ENCODE measurements around the gene RASGRF2. TPM values are rescaled to one million over a fixed set of nuclear protein-coding genes. Genes with fewer than 3 reads are reported as not detected.

The RASGRF2 gene
- polyA plus RNA-seq, 1 donor from 2014 or later: 0.42 TPM

GRCh38 chr5:81234801-81235200 lies 274.6 kb downstream of the RASGRF2 start:
- Histone ChIP-seq H3F3A (ENCODE audit: insufficient read depth, low read length, poor library complexity, severe bottlenecking) (no peaks in the 10 kb centered on the region), H3K9me2 (ENCODE audit: insufficient read depth, low read length) (no peaks in the 10 kb centered on the region), H3K79me2 (replicated peaks; ENCODE audit: insufficient read depth, low read length) (no peaks in the 10 kb centered on the region), H3K27me3 (ENCODE audit: insufficient read depth, low read depth, low read length) (no peaks in the 10 kb centered on the region), H3K27ac (ENCODE audit: low read length) (no peak overlapping the region), H3K9me3 (ENCODE audit: low read length) (no peaks in the 10 kb centered on the region), H3K9ac (ENCODE audit: low read length) (no peak overlapping the region), H4K20me1 (ENCODE audit: insufficient read depth) (no peaks in the 10 kb centered on the region), H3K4me2 (ENCODE audit: low read length) (no peak overlapping the region), H2AFZ (ENCODE audit: low read depth, low read length) (no peak overlapping the region), H3K36me3 (ENCODE audit: insufficient read depth, low read length) (no peaks in the 10 kb centered on the region), H3K4me3 (ENCODE audit: low read length) (no peak overlapping the region)
- TF ChIP-seq EZH2 (IDR thresholded peaks at IDR 0.05; ENCODE audit: borderline replicate concordance, insufficient read depth, low read length, poor library complexity, severe bottlenecking) (no peak), SMC3 (conservative IDR thresholded peaks at IDR 0.05; ENCODE audit: poor library complexity) (no peak), MXI1 (conservative IDR thresholded peaks at IDR 0.05; ENCODE audit: poor library complexity, severe bottlenecking) (no peak), RAD21 (conservative IDR thresholded peaks at IDR 0.05) (no peak), TAF1 (IDR thresholded peaks at IDR 0.05; ENCODE audit: low read depth) (no peak), POLR2AphosphoS5 (IDR thresholded peaks at IDR 0.05) (no peak), REST (IDR thresholded peaks at IDR 0.05; ENCODE audit: borderline replicate concordance) (no peak), EP300 (conservative IDR thresholded peaks at IDR 0.05; ENCODE audit: poor library complexity, severe bottlenecking) (no peak)
- TF ChIP-seq, protein P1, sequence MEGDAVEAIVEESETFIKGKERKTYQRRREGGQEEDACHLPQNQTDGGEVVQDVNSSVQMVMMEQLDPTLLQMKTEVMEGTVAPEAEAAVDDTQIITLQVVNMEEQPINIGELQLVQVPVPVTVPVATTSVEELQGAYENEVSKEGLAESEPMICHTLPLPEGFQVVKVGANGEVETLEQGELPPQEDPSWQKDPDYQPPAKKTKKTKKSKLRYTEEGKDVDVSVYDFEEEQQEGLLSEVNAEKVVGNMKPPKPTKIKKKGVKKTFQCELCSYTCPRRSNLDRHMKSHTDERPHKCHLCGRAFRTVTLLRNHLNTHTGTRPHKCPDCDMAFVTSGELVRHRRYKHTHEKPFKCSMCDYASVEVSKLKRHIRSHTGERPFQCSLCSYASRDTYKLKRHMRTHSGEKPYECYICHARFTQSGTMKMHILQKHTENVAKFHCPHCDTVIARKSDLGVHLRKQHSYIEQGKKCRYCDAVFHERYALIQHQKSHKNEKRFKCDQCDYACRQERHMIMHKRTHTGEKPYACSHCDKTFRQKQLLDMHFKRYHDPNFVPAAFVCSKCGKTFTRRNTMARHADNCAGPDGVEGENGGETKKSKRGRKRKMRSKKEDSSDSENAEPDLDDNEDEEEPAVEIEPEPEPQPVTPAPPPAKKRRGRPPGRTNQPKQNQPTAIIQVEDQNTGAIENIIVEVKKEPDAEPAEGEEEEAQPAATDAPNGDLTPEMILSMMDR (IDR thresholded peaks at IDR 0.05; ENCODE audit: poor library complexity, severe bottlenecking): no peak

- Histone ChIP-seq H3K27me3 (ENCODE audit: insufficient read depth, low read depth, low read length) (no peaks in the 10 kb centered on the region), H3K4me3 (ENCODE audit: low read length) (no peak overlapping the region), H3K4me2 (ENCODE audit: low read length) (no peak overlapping the region), H4K20me1 (ENCODE audit: insufficient read depth) (no peaks in the 10 kb centered on the region), H3K9ac (ENCODE audit: low read length) (no peak overlapping the region), H3K9me3 (ENCODE audit: low read length) (no peaks in the 10 kb centered on the region), H2AFZ (ENCODE audit: low read depth, low read length) (no peak overlapping the region), H3K27ac (ENCODE audit: low read length) (no peak overlapping the region), H3K36me3 (ENCODE audit: insufficient read depth, low read length) (no peaks in the 10 kb centered on the region), H3K79me2 (replicated peaks; ENCODE audit: insufficient read depth, low read length) (no peaks in the 10 kb centered on the region), H3K9me2 (ENCODE audit: insufficient read depth, low read length) (no peaks in the 10 kb centered on the region), H3F3A (ENCODE audit: insufficient read depth, low read length, poor library complexity, severe bottlenecking) (no peaks in the 10 kb centered on the region)
- TF ChIP-seq POLR2AphosphoS5 (IDR thresholded peaks at IDR 0.05): no peak
- TF ChIP-seq RAD21 (conservative IDR thresholded peaks at IDR 0.05): no peak
- no peak for TF ChIP-seq EZH2 (IDR thresholded peaks at IDR 0.05; ENCODE audit: borderline replicate concordance, insufficient read depth, low read length, poor library complexity, severe bottlenecking)
- TF ChIP-seq EP300 (conservative IDR thresholded peaks at IDR 0.05; ENCODE audit: poor library complexity, severe bottlenecking): no peak
- TF ChIP-seq TAF1 (IDR thresholded peaks at IDR 0.05; ENCODE audit: low read depth): no peak
- TF ChIP-seq SMC3 (conservative IDR thresholded peaks at IDR 0.05; ENCODE audit: poor library complexity): no peak
- TF ChIP-seq REST (IDR thresholded peaks at IDR 0.05; ENCODE audit: borderline replicate concordance): no peak
- no peak for TF ChIP-seq MXI1 (conservative IDR thresholded peaks at IDR 0.05; ENCODE audit: poor library complexity, severe bottlenecking)
- TF ChIP-seq, protein P1 (IDR thresholded peaks at IDR 0.05; ENCODE audit: poor library complexity, severe bottlenecking): no peak
Measured at GRCh38 chr5:81235287-81236072, 275.3 kb downstream of the RASGRF2 start.
